ENCODE data around the gene TMEM134. TPM values are rescaled to one million over a fixed set of nuclear protein-coding genes. Genes with fewer than 3 reads are reported as not detected.

The TMEM134 gene
- total and polyA plus RNA-seq, 7 donors = 54.6 to 137 (median 96.1) TPM

GRCh38 chr11:67440229-67441097 is 28.6 kb downstream of the TMEM134 start:
- no peak for TF ChIP-seq CTCF (IDR thresholded peaks at IDR 0.05)
- TF ChIP-seq EP300 (IDR thresholded peaks at IDR 0.05) = no peak
- TF ChIP-seq POLR2AphosphoS5 (IDR thresholded peaks at IDR 0.05) = no peak
- TF ChIP-seq POLR2A (IDR thresholded peaks at IDR 0.05) = no peak
- DNase-seq = no peak
- intact Hi-C loops (cut with DNase I) = no loop called here
- Histone ChIP-seq H3K36me3 (peaks cover 0 to 56% (median 20%) of the 10 kb centered on the region in 4 donors), H3K27me3 (no peaks in the 10 kb centered on the region), H3K9me3 (no peaks in the 10 kb centered on the region), H3K4me1 (peaks cover 0 to 48% (median 30%) of the 10 kb centered on the region in 4 donors), H3K27ac (peak overlapping the region; percentile 32 to 53 (median 45)), H3K4me3 (no peak overlapping the region)
- 71 to 80% methylated on average over 17 of the region's 17 CpGs for WGBS, 2 donors

DNA sequence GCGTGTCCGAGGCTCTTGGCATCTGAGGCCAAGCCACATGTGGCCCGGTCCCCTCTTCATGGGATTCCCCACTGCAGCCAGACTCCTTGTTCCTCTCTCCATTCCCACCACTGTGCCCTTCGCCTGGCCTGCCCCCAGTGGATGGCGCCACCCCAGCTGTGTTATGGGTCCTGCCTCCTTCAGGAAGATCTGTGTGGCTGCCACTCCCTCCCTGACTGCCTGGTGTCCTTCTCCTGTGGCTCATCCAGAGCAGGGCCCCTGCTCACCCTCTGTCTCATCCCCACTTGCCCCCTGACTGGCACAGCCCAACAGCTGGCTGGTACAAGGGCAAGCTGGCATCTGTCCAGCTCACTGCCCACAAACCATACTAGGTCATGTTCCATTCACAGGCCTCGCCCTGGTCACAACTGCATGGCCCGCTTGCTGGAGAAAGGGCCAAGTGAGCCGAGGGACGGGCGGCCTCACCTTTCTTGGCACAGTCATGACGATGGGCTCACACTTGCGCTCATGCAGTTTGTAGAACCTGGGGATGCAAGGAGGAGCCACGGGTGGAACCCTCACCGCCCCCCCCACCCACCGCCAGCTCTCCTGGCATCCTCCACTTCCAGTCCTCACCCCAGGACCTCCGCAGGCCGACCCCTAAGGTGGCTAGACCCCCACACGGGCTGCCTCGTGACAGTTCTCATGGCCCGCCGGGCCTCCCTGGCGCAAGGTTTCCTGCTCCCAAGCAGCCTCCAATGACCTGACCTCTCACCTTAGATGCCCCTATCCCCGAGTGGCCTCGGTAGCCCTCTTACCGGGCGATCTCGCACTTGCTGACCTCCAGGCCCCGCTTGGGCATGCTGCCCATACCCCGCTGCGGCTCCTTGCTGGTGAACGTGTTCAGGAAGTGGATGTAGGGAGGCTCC is 29.5 kb downstream of the TMEM134 start:
- intact Hi-C loops (cut with DNase I) = no loop called here
- TF ChIP-seq CTCF (IDR thresholded peaks at IDR 0.05) (no peak), POLR2AphosphoS5 (IDR thresholded peaks at IDR 0.05) (no peak), EP300 (IDR thresholded peaks at IDR 0.05) (no peak), POLR2A (IDR thresholded peaks at IDR 0.05) (no peak)
- DNase-seq = no peak
- Histone ChIP-seq H3K27me3 (no peaks in the 10 kb centered on the region), H3K4me3 (no peak overlapping the region), H3K4me1 (peaks cover 0 to 48% (median 31%) of the 10 kb centered on the region in 4 donors), H3K36me3 (peaks cover 0 to 65% (median 27%) of the 10 kb centered on the region in 4 donors), H3K9me3 (no peaks in the 10 kb centered on the region), H3K27ac (peak overlapping the region; percentile 32 to 53 (median 45))
- 74 to 75% methylated on average over 31 of the region's 31 CpGs for WGBS, 2 donors

DNA sequence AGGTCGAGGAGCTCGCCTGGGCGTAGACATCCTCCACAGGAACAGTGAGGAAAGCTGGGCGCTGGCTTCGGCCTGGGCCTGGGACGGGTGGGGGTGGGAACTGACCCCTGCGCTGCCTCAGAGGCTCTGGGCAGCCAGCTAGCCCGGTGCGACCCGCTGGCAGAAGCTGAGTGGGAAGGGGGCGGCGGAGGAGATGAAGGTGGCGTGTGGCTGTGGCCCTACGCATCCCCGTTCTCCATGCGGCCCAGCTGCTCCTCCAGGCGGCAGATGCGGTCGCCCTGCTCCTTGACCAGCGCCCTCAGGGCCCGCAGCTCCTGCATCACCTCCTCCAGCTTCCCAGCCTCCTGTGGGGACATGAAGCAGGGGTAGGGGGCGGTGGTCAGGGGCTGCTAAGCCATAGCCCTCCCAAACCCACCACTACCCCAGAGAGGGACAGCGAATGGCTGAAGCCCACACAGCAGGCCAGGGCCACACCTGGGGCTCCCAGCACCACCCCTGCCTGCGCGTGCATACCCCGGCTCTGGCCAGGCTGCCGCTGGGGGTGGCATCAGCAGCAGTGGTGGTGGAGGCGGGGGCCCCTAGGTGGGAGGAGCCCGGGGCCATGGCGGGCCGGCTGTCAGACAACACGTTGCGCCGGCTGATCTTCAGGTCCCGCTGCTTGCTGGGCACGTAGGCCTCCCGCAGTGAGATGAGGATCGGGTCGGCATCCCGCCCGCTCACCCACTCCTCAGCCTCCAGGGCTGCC is 30.7 kb downstream of the TMEM134 start:
- H3K36me3 ChIP-seq = peaks cover 3 to 77% (median 38%) of the 10 kb centered on the region in 4 donors

More for the DNA sequence above, 30.7 kb downstream of the TMEM134 start:
- WGBS, 2 donors = 76 to 80% methylated on average over 41 of the region's 41 CpGs
- H3K4me3 ChIP-seq = no peak overlapping the region
- no peaks in the 10 kb centered on the region for H3K27me3 ChIP-seq
- no peaks in the 10 kb centered on the region for H3K9me3 ChIP-seq
- no peak for TF ChIP-seq CTCF (IDR thresholded peaks at IDR 0.05)
- TF ChIP-seq POLR2AphosphoS5 (IDR thresholded peaks at IDR 0.05) = no peak
- TF ChIP-seq EP300 (IDR thresholded peaks at IDR 0.05) = no peak
- no peak for TF ChIP-seq POLR2A (IDR thresholded peaks at IDR 0.05)
- intact Hi-C loops (cut with DNase I) = no loop called here
- no peak for DNase-seq
- peak overlapping the region in 3 of 4 donors; percentile 32 to 53 (median 44) for H3K27ac ChIP-seq
- H3K4me1 ChIP-seq = peaks cover 0 to 41% (median 27%) of the 10 kb centered on the region in 4 donors

All from sigmoid colon (tissue), 7 donors.